MCF 10A (cell line): ENCODE results near the gene MIER1. TPM values are rescaled to one million over a fixed set of nuclear protein-coding genes. Genes with fewer than 3 reads are reported as not detected.

ENCODE experiments used
- BruUV-seq: library from RNA; stranded (reverse); fragments of 400-500 nt; replicated peaks from 2 replicates; lab custom pipeline; 2021; lab: Mats Ljungman, UMichigan
- CTCF ChIA-PET: fragments of 300-600 bp; sonication (Branson Sonifier 250); formaldehyde crosslinking; extraction: SDS; loops from one replicate; lab custom pipeline; 2021; ENCODE audit warnings: antibody characterized with exemption, inconsistent platforms; lab: Yijun Ruan, JAX
- POLR2A ChIA-PET: fragments of 300-600, 350-650 bp; sonication (Branson Sonifier 250); formaldehyde crosslinking; extraction: SDS; loops from one replicate; lab custom pipeline; 2020; ENCODE audit warnings: antibody characterized with exemption, inconsistent platforms; lab: Yijun Ruan, JAX
- DNase-seq: peaks from one replicate; pipeline ENCODE4 v3.0.0-alpha.2; 2018; ENCODE audit not compliant: unreplicated experiment
- H3K27ac Mint-ChIP-seq: one replicate; pipeline ENCODE4 v1.8.0; 2022; ENCODE audit warnings: mild to moderate bottlenecking, low read depth, mixed read lengths; ENCODE audit not compliant: unreplicated experiment
- H3K27me3 Mint-ChIP-seq: one replicate; pipeline ENCODE4 v1.8.0; 2022; ENCODE audit warnings: mixed read lengths; ENCODE audit not compliant: insufficient read depth, unreplicated experiment
- H3K36me3 Mint-ChIP-seq: one replicate; pipeline ENCODE4 v1.8.0; 2022; ENCODE audit warnings: mild to moderate bottlenecking, moderate library complexity, mixed read lengths; ENCODE audit not compliant: insufficient read depth, unreplicated experiment
- H3K4me1 Mint-ChIP-seq: one replicate; pipeline ENCODE4 v1.8.0; 2022; ENCODE audit warnings: mixed read lengths; ENCODE audit not compliant: insufficient read depth, unreplicated experiment
- H3K4me3 Mint-ChIP-seq: one replicate; pipeline ENCODE4 v1.8.0; 2022; ENCODE audit warnings: mild to moderate bottlenecking, moderate library complexity, mixed read lengths; ENCODE audit not compliant: unreplicated experiment
- H3K9me3 Mint-ChIP-seq: one replicate; pipeline ENCODE4 v1.8.0; 2022; ENCODE audit warnings: mixed read lengths; ENCODE audit not compliant: unreplicated experiment
- intact Hi-C: fragments of 100-400 bp; cut with micrococcal nuclease; formaldehyde crosslinking; loops from 2 replicates; pipeline ENCODE4 v1.14.1; 2022
- total RNA-seq: library from RNA; stranded (reverse); gene quantifications from 2 replicates; pipeline ENCODE4 v1.2.3, GENCODE V29; 2022
- TF ChIP-seq, protein P1 (sequence below): fragments of 200-600 bp; IDR thresholded peaks from one replicate; pipeline ENCODE4 v1.8.0; 2022; ENCODE audit warnings: antibody characterized with exemption, mild to moderate bottlenecking; ENCODE audit not compliant: unreplicated experiment

Gene MIER1
- total RNA-seq, 1 experiment from 2014 or later, result 36.5 TPM

DNA sequence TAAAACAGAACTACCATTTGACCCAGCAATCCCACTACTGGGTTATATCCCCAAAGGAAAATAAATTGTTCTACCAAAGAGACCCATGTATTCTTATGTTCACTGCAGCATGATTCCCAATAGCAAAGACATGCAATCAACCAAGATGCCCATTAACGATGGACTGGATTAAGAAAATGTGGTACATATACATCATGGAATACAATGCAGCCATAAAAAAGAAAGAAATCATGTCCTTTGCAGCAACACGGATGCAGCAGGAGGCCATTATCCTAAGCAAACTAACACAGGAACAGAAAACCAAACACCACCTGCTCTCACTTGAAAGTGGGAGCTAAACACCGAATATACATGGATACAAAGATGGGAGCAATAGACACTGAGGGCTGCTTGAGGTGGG is 85.0 kb downstream of the MIER1 start:
- H3K4me1 Mint-ChIP-seq, result peaks cover 9% of the 10 kb centered on the region
- H3K4me3 Mint-ChIP-seq, result no peak overlapping the region
- no peaks in the 10 kb centered on the region for H3K9me3 Mint-ChIP-seq
- no peak overlapping the region for H3K27ac Mint-ChIP-seq
- peaks cover 41% of the 10 kb centered on the region for H3K36me3 Mint-ChIP-seq
- POLR2A ChIA-PET, result no interaction called here
- CTCF ChIA-PET, result no interaction called here
- no TSS peak for BruUV-seq
- intact Hi-C loops, result no loop called here
- no peak for DNase-seq
- no peaks in the 10 kb centered on the region for H3K27me3 Mint-ChIP-seq
- TF ChIP-seq, protein P1, sequence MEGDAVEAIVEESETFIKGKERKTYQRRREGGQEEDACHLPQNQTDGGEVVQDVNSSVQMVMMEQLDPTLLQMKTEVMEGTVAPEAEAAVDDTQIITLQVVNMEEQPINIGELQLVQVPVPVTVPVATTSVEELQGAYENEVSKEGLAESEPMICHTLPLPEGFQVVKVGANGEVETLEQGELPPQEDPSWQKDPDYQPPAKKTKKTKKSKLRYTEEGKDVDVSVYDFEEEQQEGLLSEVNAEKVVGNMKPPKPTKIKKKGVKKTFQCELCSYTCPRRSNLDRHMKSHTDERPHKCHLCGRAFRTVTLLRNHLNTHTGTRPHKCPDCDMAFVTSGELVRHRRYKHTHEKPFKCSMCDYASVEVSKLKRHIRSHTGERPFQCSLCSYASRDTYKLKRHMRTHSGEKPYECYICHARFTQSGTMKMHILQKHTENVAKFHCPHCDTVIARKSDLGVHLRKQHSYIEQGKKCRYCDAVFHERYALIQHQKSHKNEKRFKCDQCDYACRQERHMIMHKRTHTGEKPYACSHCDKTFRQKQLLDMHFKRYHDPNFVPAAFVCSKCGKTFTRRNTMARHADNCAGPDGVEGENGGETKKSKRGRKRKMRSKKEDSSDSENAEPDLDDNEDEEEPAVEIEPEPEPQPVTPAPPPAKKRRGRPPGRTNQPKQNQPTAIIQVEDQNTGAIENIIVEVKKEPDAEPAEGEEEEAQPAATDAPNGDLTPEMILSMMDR, result no peak

GRCh38 chr1:67013573-67013972 is 88.8 kb downstream of the MIER1 start:
- Mint-ChIP-seq H3K27ac (peak overlapping the region; percentile 35), H3K27me3 (no peaks in the 10 kb centered on the region), H3K4me1 (peaks cover 9% of the 10 kb centered on the region), H3K4me3 (no peak overlapping the region), H3K9me3 (no peaks in the 10 kb centered on the region), H3K36me3 (peaks cover 33% of the 10 kb centered on the region)
- POLR2A ChIA-PET, result interaction anchor here (0.6 to 1.6 kb wide), 2 partner anchors 12 to 40 kb away, joined by 3 to 4 read pairs; no protein-coding TSS in a partner anchor
- BruUV-seq, result no TSS peak
- CTCF ChIA-PET, result interaction anchor here (0.6 to 1.8 kb wide), 2 partner anchors 24 to 135 kb away, joined by 3 to 18 read pairs; no protein-coding TSS in a partner anchor
- TF ChIP-seq, protein P1, result no peak
- intact Hi-C loops, result no loop called here
- peak; percentile 47 for DNase-seq

- H3K4me1 Mint-ChIP-seq, result peaks cover 20% of the 10 kb centered on the region
- CTCF ChIA-PET, result interaction anchor here (0.6 to 4.3 kb wide), 6 partner anchors 10 to 482 kb away, joined by 3 to 25 read pairs (median 4); no protein-coding TSS in a partner anchor
- POLR2A ChIA-PET, result interaction anchor here (0.6 to 1.0 kb wide), 2 partner anchors 9 to 649 kb away, joined by 3 read pairs; no protein-coding TSS in a partner anchor
Observed at GRCh38 chr1:67018574-67018973, 93.8 kb downstream of the MIER1 start.

DNA sequence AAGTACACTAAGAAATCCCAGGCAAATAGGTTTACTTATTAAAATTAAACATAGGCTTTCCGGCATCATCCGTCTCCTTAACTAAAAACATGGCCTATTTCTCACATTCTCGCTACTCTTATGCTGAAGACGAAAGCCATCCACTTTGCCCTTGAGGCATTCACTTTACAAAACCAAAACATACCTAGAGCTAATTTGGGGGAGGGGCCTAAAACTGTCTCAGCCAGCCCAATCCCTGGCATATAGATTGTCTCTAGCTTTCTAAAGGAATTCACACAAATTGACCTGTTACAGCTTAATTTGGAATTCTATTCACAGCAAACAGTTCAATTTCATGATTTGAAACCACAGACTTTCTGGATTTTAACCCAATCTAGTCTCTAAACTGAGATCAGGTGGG is 94.3 kb downstream of the MIER1 start:
- no peaks in the 10 kb centered on the region for H3K27me3 Mint-ChIP-seq
- no TSS peak for BruUV-seq
- H3K27ac Mint-ChIP-seq, result no peak overlapping the region
- H3K9me3 Mint-ChIP-seq, result no peaks in the 10 kb centered on the region
- intact Hi-C loops, result no loop called here
- H3K4me1 Mint-ChIP-seq, result peaks cover 14% of the 10 kb centered on the region
- peaks cover 25% of the 10 kb centered on the region for H3K36me3 Mint-ChIP-seq
- ChIA-PET CTCF (interaction anchor here (0.6 to 4.3 kb wide), 8 partner anchors 9 to 481 kb away, joined by 3 to 25 read pairs (median 4); no protein-coding TSS in a partner anchor), POLR2A (interaction anchor here (0.6 to 1.0 kb wide), 3 partner anchors 8 to 648 kb away, joined by 3 read pairs; no protein-coding TSS in a partner anchor)
- DNase-seq, result no peak
- TF ChIP-seq, protein P1, result no peak
- H3K4me3 Mint-ChIP-seq, result no peak overlapping the region

More at GRCh38 chr1:67018574-67018973, 93.8 kb downstream of the MIER1 start:
- Mint-ChIP-seq H3K27me3 (no peaks in the 10 kb centered on the region), H3K9me3 (no peaks in the 10 kb centered on the region), H3K36me3 (peaks cover 24% of the 10 kb centered on the region), H3K4me3 (no peak overlapping the region), H3K27ac (no peak overlapping the region)
- DNase-seq, result no peak
- intact Hi-C loops, result no loop called here
- TF ChIP-seq, protein P1, result no peak
- BruUV-seq, result no TSS peak
